SK-N-SH (cell line): ENCODE data around the gene NRIP1. TPM values are rescaled to one million over a fixed set of nuclear protein-coding genes. Genes with fewer than 3 reads are reported as not detected.

ENCODE experiments used
- CTCF ChIA-PET: fragments of 300-600, 350-600 bp; formaldehyde crosslinking; extraction: SDS; loops from one replicate; lab custom pipeline; 2021; lab: Yijun Ruan, JAX
- POLR2A ChIA-PET: fragments of 350-600 bp; sonication (Branson Sonifier 250); formaldehyde crosslinking; extraction: SDS; loops from one replicate; lab custom pipeline; 2020; ENCODE audit warnings: antibody characterized with exemption, inconsistent platforms; lab: Yijun Ruan, JAX
- DNase-seq: peaks from one replicate; pipeline ENCODE4 v3.0.0; 2012
- H2AFZ ChIP-seq: fragments of 200-600 bp; sonication (generic); 2 replicates; pipeline ENCODE4 v1.8.1; 2016; ENCODE audit warnings: antibody characterized with exemption, mild to moderate bottlenecking, low read depth
- H3F3A ChIP-seq: fragments of 200-600 bp; sonication (generic); replicated peaks from 2 replicates; pipeline ENCODE3; 2016; ENCODE audit warnings: antibody characterized with exemption, mild to moderate bottlenecking; ENCODE audit not compliant: insufficient read depth
- H3K27ac ChIP-seq, 2 experiments: fragments of 200-500 bp in 1 of 2; fragments of 200-600 bp in 1 of 2; sonication (Bioruptor generic) in 1 of 2; sonication (generic), shearing (Covaris generic) in 1 of 2; 2 replicates each; pipeline versions ENCODE4 v1.5.1 to v1.6.1; 2014 to 2016; ENCODE audit warnings: low read depth in 2 of 2, inconsistent platforms in 1 of 2, low read length in 1 of 2, mild to moderate bottlenecking in 1 of 2, mixed read lengths in 1 of 2
- H3K27me3 ChIP-seq: fragments of 200-600 bp; sonication (generic), shearing (Covaris generic); 2 replicates; pipeline ENCODE4 v1.6.1; 2016; ENCODE audit warnings: mixed run types; ENCODE audit not compliant: insufficient read depth
- H3K36me3 ChIP-seq, 2 experiments: fragments of 200-500 bp in 1 of 2; fragments of 200-600 bp in 1 of 2; sonication (Bioruptor generic) in 1 of 2; sonication (generic) in 1 of 2; replicated peaks in 1 of 2; 2 replicates each; pipeline versions ENCODE3 to v1.5.1; 2014 to 2016; ENCODE audit warnings: low read length in 1 of 2, mild to moderate bottlenecking in 1 of 2; ENCODE audit not compliant: insufficient read depth in 2 of 2, control insufficient read depth in 1 of 2
- H3K4me1 ChIP-seq, 2 experiments: fragments of 200-500 bp in 1 of 2; fragments of 200-600 bp in 1 of 2; sonication (Bioruptor generic) in 1 of 2; sonication (generic), shearing (Covaris generic) in 1 of 2; 2 replicates each; pipeline versions ENCODE4 v1.5.1 to v1.6.1; 2014 to 2016; ENCODE audit warnings: low read depth in 1 of 2, low read length in 1 of 2, mixed run types in 1 of 2; ENCODE audit not compliant: insufficient read depth in 2 of 2, control insufficient read depth in 1 of 2
- H3K4me2 ChIP-seq: fragments of 200-600 bp; sonication (generic), shearing (Covaris generic); 2 replicates; pipeline ENCODE4 v1.6.1; 2017; ENCODE audit warnings: mixed run types
- H3K4me3 ChIP-seq, 2 experiments: fragments of 200-500 bp in 1 of 2; fragments of 200-600 bp in 1 of 2; sonication (Bioruptor generic) in 1 of 2; sonication (generic), shearing (Covaris generic) in 1 of 2; 2 replicates each; pipeline versions ENCODE4 v1.5.1 to v1.8.1; 2014 to 2016; ENCODE audit warnings: low read depth in 2 of 2, inconsistent platforms in 1 of 2, low read length in 1 of 2, mild to moderate bottlenecking in 1 of 2, mixed read lengths in 1 of 2, moderate library complexity in 1 of 2
- H3K79me2 ChIP-seq: fragments of 200-600 bp; sonication (generic); 2 replicates; pipeline ENCODE4 v1.8.1; 2017; ENCODE audit warnings: mild to moderate bottlenecking; ENCODE audit not compliant: insufficient read depth
- H3K9ac ChIP-seq: fragments of 200-600 bp; sonication (generic); 2 replicates; pipeline ENCODE4 v1.6.1; 2017; ENCODE audit warnings: mixed run types
- H3K9me2 ChIP-seq: fragments of 200-600 bp; sonication (generic); 2 replicates; pipeline ENCODE4 v1.6.1; 2017; ENCODE audit warnings: mixed run types
- H3K9me3 ChIP-seq: fragments of 200-600 bp; sonication (generic); 2 replicates; pipeline ENCODE4 v1.6.1; 2017; ENCODE audit warnings: mixed run types, mild to moderate bottlenecking, moderate library complexity
- H4K20me1 ChIP-seq: fragments of 200-600 bp; sonication (generic); 2 replicates; pipeline ENCODE4 v1.6.1; 2017; ENCODE audit warnings: mild to moderate bottlenecking, mixed run types; ENCODE audit not compliant: insufficient read depth
- EP300 ChIP-seq, 2 experiments: IDR thresholded peaks; 2 replicates each; pipeline versions ENCODE4 v1.4.0 to v1.6.1; 2012; ENCODE audit warnings: borderline replicate concordance in 1 of 2, low read depth in 1 of 2, low read length in 1 of 2
- EZH2phosphoT487 ChIP-seq: fragments of 200-600 bp; sonication (generic); IDR thresholded peaks from 2 replicates; pipeline ENCODE4 v1.6.1; 2017; ENCODE audit warnings: low read depth, mixed run types, mild to moderate bottlenecking, antibody characterized with exemption, moderate library complexity, borderline replicate concordance
- FOSL2 ChIP-seq: IDR thresholded peaks from 2 replicates; pipeline ENCODE4 v1.4.0; 2012; ENCODE audit warnings: low read depth, mild to moderate bottlenecking, moderate library complexity, borderline replicate concordance
- FOXJ3 ChIP-seq: sonication (generic); formaldehyde crosslinking; IDR thresholded peaks from 2 replicates; pipeline ENCODE4 v1.5.1; 2020; ENCODE audit warnings: mild to moderate bottlenecking, missing genetic modification reagents
- FOXM1 ChIP-seq: IDR thresholded peaks from 2 replicates; pipeline ENCODE4 v1.4.0; 2012; ENCODE audit warnings: low read depth, mild to moderate bottlenecking
- GABPA ChIP-seq: IDR thresholded peaks from 2 replicates; pipeline ENCODE4 v1.4.0; 2012; ENCODE audit warnings: low read depth, mild to moderate bottlenecking
- MXI1 ChIP-seq: IDR thresholded peaks from 2 replicates; pipeline ENCODE4 v1.6.1; 2012; ENCODE audit warnings: mild to moderate bottlenecking, low read depth, low read length, improper control_type of control experiment
- NFIC ChIP-seq: IDR thresholded peaks from 2 replicates; pipeline ENCODE4 v1.4.0; 2012; ENCODE audit warnings: borderline replicate concordance
- NRF1 ChIP-seq: IDR thresholded peaks from 2 replicates; pipeline ENCODE4 v1.6.1; 2012; ENCODE audit warnings: low read depth, mild to moderate bottlenecking, low read length
- RCOR1 ChIP-seq: fragments of 150-350 bp; IDR thresholded peaks from 2 replicates; pipeline ENCODE4 v1.6.1; 2017; ENCODE audit warnings: antibody characterized with exemption, low read length
- RXRA ChIP-seq: IDR thresholded peaks from 2 replicates; pipeline ENCODE4 v1.4.0; 2012; ENCODE audit warnings: low read depth, mild to moderate bottlenecking, borderline replicate concordance
- SIN3A ChIP-seq: IDR thresholded peaks from 2 replicates; pipeline ENCODE4 v1.6.1; 2012; ENCODE audit warnings: low read depth, mild to moderate bottlenecking, low read length, moderate library complexity, borderline replicate concordance
- SMC3 ChIP-seq: IDR thresholded peaks from 2 replicates; pipeline ENCODE4 v1.6.1; 2012; ENCODE audit warnings: low read depth, low read length, improper control_type of control experiment
- TAF1 ChIP-seq: IDR thresholded peaks from 2 replicates; pipeline ENCODE4 v1.6.1; 2012; ENCODE audit warnings: low read depth, mild to moderate bottlenecking, low read length, moderate library complexity, borderline replicate concordance
- WGBS: methylation state at CpG from one replicate; pipeline ENCODE4 v1.1.6; 2017; ENCODE audit warnings: low lambda C conversion rate; 5-methylcytosine and 5-hydroxymethylcytosine counted together
- polyA plus RNA-seq, 3 experiments: library from polyadenylated mRNA; depleted of rRNA; stranded (reverse); fragments of >200 nt; gene quantifications; 2 replicates each; pipeline ENCODE4 v1.2.3, GENCODE V29; 2012
- TF ChIP-seq, protein P1 (sequence below): fragments of 150-350 bp; IDR thresholded peaks from 2 replicates; pipeline ENCODE4 v1.6.1; 2016; ENCODE audit warnings: mild to moderate bottlenecking, low read depth, low read length
- TF ChIP-seq, protein P2 (sequence below): IDR thresholded peaks from 2 replicates; pipeline ENCODE4 v1.4.0; 2012; ENCODE audit warnings: low read depth, borderline replicate concordance
- TF ChIP-seq, protein P3 (sequence below): fragments of 150-350 bp; IDR thresholded peaks from 2 replicates; pipeline ENCODE4 v1.6.1; 2017; ENCODE audit warnings: antibody characterized with exemption, low read length, low read depth, borderline replicate concordance
- TF ChIP-seq, protein P4 (sequence below): IDR thresholded peaks from 2 replicates; pipeline ENCODE4 v1.4.0; 2012; ENCODE audit warnings: low read depth, borderline replicate concordance

Gene NRIP1
- polyA plus RNA-seq, 1 of the 3 experiments (the other 2 are of a cell fraction), result 0.02 TPM

DNA sequence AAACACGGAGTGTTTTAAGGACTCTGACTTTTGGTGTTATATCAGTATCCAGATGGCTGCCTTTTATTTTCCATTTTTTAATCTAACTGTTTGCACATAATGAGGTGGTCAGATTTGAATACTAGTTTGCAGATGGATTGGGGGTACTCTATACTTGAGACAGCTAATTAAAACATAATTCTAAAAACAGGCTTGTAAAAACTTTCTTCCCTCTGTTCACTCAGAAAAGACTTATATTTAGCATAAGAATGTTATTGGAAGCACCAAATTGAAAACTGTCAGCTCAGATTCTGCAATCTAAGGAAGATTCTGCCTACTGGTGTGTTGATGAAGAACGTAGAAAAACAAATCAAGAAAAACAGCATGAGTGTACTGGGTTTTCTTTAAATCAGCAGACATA is 44.0 kb upstream of the NRIP1 start:
- Histone ChIP-seq H3K79me2 (no peaks in the 10 kb centered on the region), H3K27ac (no peak overlapping the region), H3K4me3 (no peak overlapping the region), H3F3A (no peaks in the 10 kb centered on the region), H3K4me1 (no peaks in the 10 kb centered on the region), H3K36me3 (no peaks in the 10 kb centered on the region), H3K9me3 (no peaks in the 10 kb centered on the region), H3K9me2 (no peaks in the 10 kb centered on the region), H4K20me1 (no peaks in the 10 kb centered on the region), H2AFZ (no peak overlapping the region), H3K27me3 (no peaks in the 10 kb centered on the region), H3K4me2 (no peak overlapping the region), H3K9ac (no peak overlapping the region)
- 7% methylated on average over 2 of the region's 2 CpGs for WGBS
- CTCF ChIA-PET, result no interaction called here
- POLR2A ChIA-PET, result no interaction called here
- no peak for TF ChIP-seq RCOR1
- TF ChIP-seq FOXJ3, result no peak
- no peak for TF ChIP-seq NFIC
- TF ChIP-seq GABPA, result no peak
- TF ChIP-seq EP300 (IDR thresholded peaks at IDR 0.05; ENCODE audit: borderline replicate concordance in 1 of 2, low read depth in 1 of 2, low read length in 1 of 2), result no peak
- TF ChIP-seq FOSL2, result no peak
- no peak for TF ChIP-seq NRF1
- TF ChIP-seq, protein P1, sequence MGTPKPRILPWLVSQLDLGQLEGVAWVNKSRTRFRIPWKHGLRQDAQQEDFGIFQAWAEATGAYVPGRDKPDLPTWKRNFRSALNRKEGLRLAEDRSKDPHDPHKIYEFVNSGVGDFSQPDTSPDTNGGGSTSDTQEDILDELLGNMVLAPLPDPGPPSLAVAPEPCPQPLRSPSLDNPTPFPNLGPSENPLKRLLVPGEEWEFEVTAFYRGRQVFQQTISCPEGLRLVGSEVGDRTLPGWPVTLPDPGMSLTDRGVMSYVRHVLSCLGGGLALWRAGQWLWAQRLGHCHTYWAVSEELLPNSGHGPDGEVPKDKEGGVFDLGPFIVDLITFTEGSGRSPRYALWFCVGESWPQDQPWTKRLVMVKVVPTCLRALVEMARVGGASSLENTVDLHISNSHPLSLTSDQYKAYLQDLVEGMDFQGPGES, result no peak
- TF ChIP-seq MXI1, result no peak
- DNase-seq, result no peak

DNA sequence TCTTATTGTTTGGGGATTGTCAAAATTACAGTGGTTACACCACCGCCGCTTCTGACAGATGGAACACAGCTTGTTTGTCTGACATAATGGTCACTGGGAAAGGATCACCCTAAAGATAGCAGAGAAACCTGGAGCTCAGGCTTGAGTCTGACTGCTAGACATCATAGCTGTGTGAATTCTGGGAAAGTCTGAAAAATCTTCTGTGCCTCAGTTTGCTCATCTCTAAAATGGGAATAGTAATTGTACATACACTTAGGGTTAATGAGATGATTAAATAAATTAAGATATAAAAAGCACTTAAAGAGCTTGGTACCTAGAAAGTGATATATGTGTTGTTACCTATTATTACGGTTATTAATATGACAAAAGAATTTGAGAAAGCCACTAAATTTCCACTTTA is 39.7 kb upstream of the NRIP1 start:
- H3K36me3 ChIP-seq, result no peaks in the 10 kb centered on the region
- H3K27me3 ChIP-seq, result no peaks in the 10 kb centered on the region
- DNase-seq, result no peak
- no peaks in the 10 kb centered on the region for H3F3A ChIP-seq
- no peak overlapping the region for H3K4me2 ChIP-seq
- no peak overlapping the region for H3K9ac ChIP-seq
- no peaks in the 10 kb centered on the region for H3K79me2 ChIP-seq
- H3K9me3 ChIP-seq, result no peaks in the 10 kb centered on the region
- no peak overlapping the region for H3K27ac ChIP-seq
- CTCF ChIA-PET, result interaction anchor here (1.1 kb wide), 1 partner anchor 10 kb away, joined by 3 read pairs; no protein-coding TSS in a partner anchor
- H3K4me1 ChIP-seq, result no peaks in the 10 kb centered on the region
- no peak for TF ChIP-seq TAF1
- TF ChIP-seq, protein P1, result no peak
- TF ChIP-seq EP300 (IDR thresholded peaks at IDR 0.05; ENCODE audit: borderline replicate concordance in 1 of 2, low read depth in 1 of 2, low read length in 1 of 2), result no peak
- TF ChIP-seq SIN3A, result no peak
- no peak for TF ChIP-seq FOSL2
- TF ChIP-seq, protein P2, sequence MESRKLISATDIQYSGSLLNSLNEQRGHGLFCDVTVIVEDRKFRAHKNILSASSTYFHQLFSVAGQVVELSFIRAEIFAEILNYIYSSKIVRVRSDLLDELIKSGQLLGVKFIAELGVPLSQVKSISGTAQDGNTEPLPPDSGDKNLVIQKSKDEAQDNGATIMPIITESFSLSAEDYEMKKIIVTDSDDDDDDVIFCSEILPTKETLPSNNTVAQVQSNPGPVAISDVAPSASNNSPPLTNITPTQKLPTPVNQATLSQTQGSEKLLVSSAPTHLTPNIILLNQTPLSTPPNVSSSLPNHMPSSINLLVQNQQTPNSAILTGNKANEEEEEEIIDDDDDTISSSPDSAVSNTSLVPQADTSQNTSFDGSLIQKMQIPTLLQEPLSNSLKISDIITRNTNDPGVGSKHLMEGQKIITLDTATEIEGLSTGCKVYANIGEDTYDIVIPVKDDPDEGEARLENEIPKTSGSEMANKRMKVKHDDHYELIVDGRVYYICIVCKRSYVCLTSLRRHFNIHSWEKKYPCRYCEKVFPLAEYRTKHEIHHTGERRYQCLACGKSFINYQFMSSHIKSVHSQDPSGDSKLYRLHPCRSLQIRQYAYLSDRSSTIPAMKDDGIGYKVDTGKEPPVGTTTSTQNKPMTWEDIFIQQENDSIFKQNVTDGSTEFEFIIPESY, result no peak
- TF ChIP-seq FOXM1, result no peak
- TF ChIP-seq NRF1, result no peak
- TF ChIP-seq RXRA, result no peak
- no peak for TF ChIP-seq EZH2phosphoT487
- TF ChIP-seq, protein P3, sequence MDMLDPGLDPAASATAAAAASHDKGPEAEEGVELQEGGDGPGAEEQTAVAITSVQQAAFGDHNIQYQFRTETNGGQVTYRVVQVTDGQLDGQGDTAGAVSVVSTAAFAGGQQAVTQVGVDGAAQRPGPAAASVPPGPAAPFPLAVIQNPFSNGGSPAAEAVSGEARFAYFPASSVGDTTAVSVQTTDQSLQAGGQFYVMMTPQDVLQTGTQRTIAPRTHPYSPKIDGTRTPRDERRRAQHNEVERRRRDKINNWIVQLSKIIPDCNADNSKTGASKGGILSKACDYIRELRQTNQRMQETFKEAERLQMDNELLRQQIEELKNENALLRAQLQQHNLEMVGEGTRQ, result no peak
- TF ChIP-seq, protein P4, sequence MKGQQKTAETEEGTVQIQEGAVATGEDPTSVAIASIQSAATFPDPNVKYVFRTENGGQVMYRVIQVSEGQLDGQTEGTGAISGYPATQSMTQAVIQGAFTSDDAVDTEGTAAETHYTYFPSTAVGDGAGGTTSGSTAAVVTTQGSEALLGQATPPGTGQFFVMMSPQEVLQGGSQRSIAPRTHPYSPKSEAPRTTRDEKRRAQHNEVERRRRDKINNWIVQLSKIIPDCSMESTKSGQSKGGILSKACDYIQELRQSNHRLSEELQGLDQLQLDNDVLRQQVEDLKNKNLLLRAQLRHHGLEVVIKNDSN, result no peak
- TF ChIP-seq SMC3, result no peak
- no peak for TF ChIP-seq FOXJ3
- TF ChIP-seq, all 33 proteins: peak for 0
- Histone ChIP-seq H4K20me1 (no peaks in the 10 kb centered on the region), H3K4me3 (no peak overlapping the region), H3K9me2 (no peaks in the 10 kb centered on the region), H2AFZ (no peak overlapping the region)
- 23% methylated on average over 3 of the region's 3 CpGs for WGBS
- POLR2A ChIA-PET, result no interaction called here
